Gastrocnemius medialis (tissue), 4 donors: ENCODE data around the gene CERK.

Experiments
- POLR2A ChIP-seq, 2 donors: fragments of 450-650 bp; IDR thresholded peaks; one replicate each; pipeline ENCODE4 v1.6.1; 2017; ENCODE audit warnings: antibody characterized with exemption in 2 of 2, mild to moderate bottlenecking in 2 of 2, moderate library complexity in 2 of 2
- TF ChIP-seq, protein P1 (sequence below), 5 experiments: fragments of 450-650 bp in 3 of 5; fragments of 200-600 bp in 2 of 5; sonication (generic) in 2 of 5; IDR thresholded peaks in 4 of 5; conservative IDR thresholded peaks in 1 of 5; 1 replicate in 4 of 5; 2 replicates in 1 of 5; pipeline ENCODE4 v1.5.1; 2016 to 2019; ENCODE audit warnings: antibody characterized with exemption in 5 of 5, mild to moderate bottlenecking in 3 of 5, moderate library complexity in 3 of 5

DNA sequence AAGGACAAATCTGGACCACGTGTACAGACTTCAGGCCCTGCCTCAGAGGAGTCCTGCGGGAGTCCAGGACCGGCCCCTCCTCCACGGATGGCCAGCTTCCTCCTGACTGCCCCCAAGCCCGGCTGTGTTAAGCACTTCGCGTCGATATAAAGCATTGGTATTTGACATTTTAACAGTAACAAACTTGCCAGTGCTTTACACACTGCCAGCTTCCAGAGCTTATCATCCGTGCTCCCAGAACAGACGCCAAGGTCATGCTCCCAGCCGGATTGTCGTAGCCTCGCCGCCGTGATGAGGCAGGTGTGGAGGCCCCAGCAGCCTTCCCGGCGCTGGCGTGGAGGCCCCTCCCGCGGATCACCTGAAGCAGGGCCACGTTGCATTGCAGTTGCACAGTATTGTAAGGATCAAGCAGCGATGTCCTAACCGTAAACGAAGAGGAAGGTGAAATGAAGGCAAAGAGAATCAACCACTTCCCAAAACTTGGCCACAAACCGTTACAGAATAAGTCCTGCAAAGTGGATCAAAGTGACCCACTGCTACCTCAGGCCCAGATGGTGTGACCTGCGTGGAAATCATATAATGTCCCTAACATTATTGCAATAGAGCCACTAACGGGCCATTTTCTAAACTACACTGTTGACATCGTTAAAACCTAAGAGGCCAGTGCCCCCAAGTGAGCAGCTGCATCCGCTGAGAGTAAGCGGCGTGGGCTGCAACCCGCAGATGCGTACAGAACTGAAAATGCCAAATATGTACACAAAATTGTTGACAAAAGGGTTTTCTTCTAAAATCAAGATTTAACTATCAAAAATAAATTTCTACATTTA, 51.6 kb downstream of the CERK start:
- TF ChIP-seq, protein P1, sequence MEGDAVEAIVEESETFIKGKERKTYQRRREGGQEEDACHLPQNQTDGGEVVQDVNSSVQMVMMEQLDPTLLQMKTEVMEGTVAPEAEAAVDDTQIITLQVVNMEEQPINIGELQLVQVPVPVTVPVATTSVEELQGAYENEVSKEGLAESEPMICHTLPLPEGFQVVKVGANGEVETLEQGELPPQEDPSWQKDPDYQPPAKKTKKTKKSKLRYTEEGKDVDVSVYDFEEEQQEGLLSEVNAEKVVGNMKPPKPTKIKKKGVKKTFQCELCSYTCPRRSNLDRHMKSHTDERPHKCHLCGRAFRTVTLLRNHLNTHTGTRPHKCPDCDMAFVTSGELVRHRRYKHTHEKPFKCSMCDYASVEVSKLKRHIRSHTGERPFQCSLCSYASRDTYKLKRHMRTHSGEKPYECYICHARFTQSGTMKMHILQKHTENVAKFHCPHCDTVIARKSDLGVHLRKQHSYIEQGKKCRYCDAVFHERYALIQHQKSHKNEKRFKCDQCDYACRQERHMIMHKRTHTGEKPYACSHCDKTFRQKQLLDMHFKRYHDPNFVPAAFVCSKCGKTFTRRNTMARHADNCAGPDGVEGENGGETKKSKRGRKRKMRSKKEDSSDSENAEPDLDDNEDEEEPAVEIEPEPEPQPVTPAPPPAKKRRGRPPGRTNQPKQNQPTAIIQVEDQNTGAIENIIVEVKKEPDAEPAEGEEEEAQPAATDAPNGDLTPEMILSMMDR (IDR thresholded peaks at IDR 0.05 in 4 of 5, conservative IDR thresholded peaks at IDR 0.05 in 1 of 5): no peak
- TF ChIP-seq POLR2A (IDR thresholded peaks at IDR 0.05): no peak
